Stimulated activated CD8-positive, alpha-beta memory T cell treated with anti-CD3 and anti-CD28 coated beads, Interleukin-2, amount 100 ng/mL, for 48 hours (primary cell): ENCODE results near the gene GRK4.
A peak's percentile ranks its signal among the peaks of the same experiment; 100 is the strongest.
"Not testable (repeated sequence)": the region's sequence is repeated elsewhere in the genome, so short reads cannot be mapped to it uniquely, and the experiment has no call there.

Experiments used
- DNase-seq, 2 donors: peaks; one replicate each; pipeline ENCODE4 v3.0.0-alpha.2; 2020; ENCODE audit warnings: low read depth in 2 of 2

The GRK4 gene

GRCh38 chr4:2963175-2963965, at the start of gene GRK4, which contains the start of gene NOP14:
Gene GRK4 (plus strand): TSS chr4:2963571. CDS start chr4:2964071, 500 bp downstream.
Gene NOP14 (minus strand): TSS chr4:2963406. CDS start chr4:2963319, 87 bp downstream.
- DNase-seq: peak; percentile 94 to 95

DNA sequence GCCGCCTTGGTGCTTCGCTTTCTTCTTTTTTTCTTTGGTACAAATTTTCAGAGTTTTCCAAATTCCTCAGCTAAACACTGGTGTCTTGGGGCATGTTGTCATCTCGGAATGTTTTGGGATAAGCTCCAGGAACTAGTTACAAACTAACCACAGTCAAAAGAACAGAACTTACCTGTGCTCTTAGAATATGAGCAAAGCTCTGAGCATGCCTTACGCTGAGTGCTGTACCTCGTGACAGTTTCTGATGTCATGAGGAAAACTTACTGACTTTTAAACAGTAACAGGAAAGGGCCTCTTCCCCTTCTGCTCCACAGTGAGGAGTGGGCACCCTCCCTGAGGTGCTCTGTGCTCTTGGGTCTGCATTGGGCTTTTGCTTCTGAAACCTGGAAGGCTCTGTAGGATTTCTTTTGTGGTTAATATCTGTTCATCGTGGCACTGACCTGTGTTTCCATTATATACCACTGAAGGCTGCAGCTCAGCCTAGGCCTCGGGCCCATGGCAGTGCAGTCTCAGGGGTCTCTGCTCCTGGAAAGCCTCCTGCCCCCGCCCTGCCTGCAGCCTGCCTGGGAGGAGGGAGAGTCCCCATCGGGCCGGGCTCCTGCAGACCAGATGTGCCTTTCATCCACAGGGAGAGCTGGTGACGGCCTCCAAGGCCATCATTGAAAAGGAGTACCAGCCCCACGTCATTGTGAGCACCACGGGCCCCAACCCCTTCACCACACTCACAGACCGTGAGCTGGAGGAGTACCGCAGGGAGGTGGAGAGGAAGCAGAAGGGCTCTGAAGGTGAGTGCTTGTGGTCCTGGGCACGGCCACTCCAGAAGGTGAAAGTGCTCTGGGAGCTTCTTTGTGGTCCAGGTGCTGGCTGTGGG, 48.9 kb upstream of the GRK4 start:
- no peak for DNase-seq

GRCh38 chr4:2915789-2916188, 47.6 kb upstream of the GRK4 start:
- no peak for DNase-seq

GRCh38 chr4:2916696-2917095, 46.7 kb upstream of the GRK4 start:
- DNase-seq: not testable (repeated sequence)

GRCh38 chr4:2918300-2918699, 45.1 kb upstream of the GRK4 start:
- DNase-seq: not testable (repeated sequence)

DNA sequence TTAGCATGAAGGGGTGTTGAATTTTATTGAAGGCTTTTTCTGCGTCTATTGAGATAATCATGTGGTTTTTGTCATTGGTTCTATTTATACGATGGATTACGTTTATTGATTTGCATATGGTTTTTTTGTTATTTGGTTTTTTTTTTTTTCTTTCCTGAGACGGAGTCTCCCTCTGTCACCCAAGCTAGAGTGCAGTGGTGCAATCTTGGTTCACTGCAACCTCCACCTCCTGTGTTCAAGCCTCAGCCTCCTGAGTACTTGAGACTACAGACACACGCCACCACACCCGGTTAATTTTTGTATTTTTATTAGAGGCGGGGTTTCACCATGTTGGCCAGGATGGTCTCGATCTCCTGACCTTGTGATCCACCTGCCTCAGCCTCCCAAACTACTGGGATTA, 44.7 kb upstream of the GRK4 start:
- DNase-seq: not testable (repeated sequence)

DNA sequence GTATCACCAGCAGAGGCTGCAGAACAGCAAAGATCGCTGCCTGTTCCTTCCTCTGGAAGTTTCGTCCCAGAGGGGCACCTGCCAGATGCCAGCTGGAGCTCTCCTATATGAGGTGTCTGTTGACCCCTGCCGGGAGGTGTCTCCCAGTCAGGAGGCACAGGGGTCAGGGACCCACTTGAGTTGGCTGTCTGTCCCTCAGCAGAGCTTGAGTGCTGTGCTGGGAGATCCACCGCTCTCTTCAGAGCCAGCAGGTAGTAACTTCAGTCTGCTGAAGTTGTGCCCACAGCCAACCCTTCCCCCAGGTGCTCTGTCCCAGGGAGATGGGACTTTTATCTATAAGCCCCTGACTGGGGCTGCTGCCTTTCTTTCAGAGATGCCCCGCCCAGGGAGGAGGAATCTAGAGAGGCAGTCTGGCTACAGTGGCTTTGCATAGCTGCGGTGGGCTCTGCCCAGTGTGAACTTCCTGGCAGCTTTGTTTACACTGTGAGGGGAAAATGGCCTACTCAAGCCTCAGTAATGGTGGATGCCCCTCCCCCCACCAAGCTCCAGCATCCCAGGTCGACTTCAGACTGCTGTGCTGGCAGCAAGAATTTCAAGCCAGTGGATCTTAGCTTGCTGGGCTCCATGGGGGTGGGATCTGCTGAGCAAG, 40.8 kb upstream of the GRK4 start:
- DNase-seq: not testable (repeated sequence)

GRCh38 chr4:2923141-2923551, 40.2 kb upstream of the GRK4 start:
- DNase-seq: no peak

GRCh38 chr4:2923668-2924173, 39.6 kb upstream of the GRK4 start:
- DNase-seq: no peak

DNA sequence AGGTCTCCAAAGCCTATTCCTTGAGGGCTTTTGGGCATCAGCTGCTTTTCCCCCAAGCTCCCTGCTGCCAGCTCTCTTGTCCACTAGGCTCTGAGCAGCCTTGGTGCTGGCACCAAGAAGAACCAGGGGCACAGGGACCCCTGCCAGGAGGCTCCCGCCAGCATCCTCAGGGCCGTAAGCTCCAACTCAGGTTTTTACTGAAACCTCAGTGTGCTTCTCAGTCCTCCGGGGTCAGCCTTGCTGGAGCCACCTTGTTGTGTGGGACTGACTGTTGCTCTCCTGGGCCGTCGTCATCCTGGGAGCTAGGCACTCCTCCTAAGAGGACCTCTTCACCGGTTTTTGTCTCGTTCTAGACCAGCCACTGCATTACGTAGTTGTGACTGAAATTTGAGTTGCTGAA, 39.1 kb upstream of the GRK4 start:
- DNase-seq: no peak

DNA sequence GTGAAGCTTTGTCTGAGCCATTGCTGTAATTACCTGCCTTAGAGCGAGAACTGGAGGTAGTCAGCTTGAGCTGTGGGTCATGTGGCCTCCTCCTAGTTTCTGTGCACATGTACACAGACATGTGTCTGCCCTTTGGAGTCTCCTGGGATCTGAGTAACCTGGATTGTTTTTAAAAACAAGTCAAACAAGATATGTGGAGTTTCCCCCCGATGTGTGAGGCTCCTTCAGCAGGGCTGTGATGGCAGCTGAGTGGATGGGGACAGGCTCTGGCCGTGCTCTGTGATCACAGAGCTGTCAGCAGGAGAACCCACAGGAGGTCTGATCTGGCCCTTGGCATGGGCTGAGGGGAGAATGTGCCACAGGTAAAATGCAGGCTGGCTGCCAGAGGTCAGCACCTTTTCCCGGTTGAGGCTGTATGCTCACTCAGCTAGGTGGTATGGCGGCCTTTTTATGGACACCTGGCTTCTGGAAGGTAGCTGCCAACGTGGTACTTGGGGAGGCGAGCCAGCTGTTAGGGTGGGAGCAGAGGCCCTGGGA, 38.5 kb upstream of the GRK4 start:
- no peak for DNase-seq

DNA sequence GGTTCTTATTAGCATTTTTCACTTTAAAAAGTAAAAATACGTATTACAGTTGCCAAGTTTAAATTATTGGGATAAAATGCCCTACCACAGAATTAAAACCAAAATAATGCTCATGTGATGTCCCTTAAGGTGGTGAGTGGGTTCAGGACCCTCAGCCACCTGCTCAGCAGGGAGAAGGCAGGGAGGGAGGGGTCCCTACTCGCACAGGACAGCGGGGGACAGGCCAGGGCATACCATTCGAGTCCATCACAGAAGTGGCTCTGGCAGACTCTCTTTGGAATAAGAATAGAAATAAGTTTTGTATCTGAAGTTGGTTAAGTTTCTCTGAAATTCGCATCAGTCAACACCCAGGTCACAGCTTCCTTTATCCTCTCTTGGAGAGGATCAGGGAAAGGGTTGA, 37.9 kb upstream of the GRK4 start:
- DNase-seq: no peak

DNA sequence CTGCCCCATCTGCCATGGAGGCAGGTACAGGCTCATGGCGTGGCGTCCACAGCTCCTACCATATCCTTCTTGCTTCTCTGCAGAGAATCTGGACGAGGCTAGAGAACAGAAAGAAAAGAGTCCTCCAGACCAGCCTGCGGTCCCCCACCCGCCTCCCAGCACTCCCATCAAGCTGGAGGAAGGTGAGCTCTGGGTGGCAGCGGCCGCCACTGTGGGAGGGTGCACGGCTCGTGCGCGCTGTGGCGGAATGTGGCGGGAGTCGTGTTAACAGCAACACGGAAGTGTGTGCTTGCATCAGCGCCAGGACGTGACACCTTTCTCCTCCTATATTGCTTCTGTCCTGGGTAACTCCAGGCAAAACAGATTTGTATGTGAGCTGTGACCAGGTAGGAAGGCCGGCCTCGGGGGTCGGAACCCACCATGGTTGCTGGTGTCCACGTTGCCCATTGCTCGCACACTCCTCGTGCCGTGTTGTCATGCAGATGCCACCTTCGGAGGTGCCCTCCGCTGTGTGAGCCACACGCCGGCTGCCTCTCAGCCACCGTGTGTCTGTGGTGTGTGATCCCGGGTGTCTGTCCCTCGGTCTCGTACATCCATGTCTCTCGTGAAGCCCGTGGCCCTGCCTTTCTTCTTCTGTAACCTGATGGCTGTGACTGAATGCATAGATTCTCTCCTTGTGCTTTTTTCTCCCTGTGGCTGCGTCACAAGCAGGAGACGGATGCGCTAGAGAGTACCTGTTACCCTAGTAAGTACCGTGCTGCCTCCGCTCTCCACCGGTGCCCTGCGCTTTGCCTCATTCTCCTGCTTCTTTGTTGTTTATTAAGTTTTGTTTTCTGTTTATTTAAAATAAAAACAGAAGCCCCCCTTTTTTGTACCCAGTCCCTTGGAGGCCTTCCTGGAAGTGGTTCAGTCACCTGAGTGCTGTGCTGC, 37.2 kb upstream of the GRK4 start:
- DNase-seq: no peak

GRCh38 chr4:2927016-2927695, 36.2 kb upstream of the GRK4 start:
- DNase-seq: no peak

DNA sequence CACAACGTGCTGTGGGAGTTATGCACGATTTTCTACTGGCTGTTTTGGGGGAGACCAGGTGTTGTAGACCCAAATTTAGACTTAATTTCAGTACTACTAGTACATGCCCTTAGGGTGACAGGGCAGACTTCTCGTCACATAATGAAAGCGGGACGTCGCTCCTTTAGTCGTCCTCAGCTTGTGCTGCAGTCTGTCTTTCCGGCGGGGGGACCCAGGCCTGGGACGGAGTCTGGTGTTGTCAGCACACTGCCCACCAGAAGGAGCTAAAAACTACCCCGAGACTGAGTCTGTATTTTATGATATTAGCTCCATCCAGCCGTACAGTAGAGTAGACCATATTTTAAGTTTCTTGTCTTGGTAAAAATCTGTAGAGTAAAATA, 35.7 kb upstream of the GRK4 start:
- no peak for DNase-seq

- DNase-seq: no peak
Observed at GRCh38 chr4:2928242-2929176, 34.9 kb upstream of the GRK4 start.

DNA sequence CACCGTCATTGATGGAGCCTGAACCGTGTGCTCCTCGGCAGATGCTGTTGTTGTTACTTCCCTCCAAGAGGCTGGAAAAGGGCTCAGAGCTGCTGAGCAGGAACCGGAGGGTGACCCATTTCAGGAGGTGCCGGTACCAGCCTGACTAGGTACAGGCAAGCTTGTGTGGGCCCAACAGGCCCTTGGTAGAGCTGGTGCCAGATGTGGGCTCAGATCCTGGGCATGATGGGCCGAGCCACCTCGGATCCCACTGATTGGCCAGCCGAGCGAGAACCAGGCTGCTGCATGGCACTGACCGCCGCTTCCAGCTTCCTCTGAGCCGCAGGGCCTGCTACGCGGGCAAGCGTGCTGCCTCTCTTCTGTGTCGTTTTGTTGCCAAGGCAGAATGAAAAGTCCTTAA, 33.9 kb upstream of the GRK4 start:
- no peak for DNase-seq

DNA sequence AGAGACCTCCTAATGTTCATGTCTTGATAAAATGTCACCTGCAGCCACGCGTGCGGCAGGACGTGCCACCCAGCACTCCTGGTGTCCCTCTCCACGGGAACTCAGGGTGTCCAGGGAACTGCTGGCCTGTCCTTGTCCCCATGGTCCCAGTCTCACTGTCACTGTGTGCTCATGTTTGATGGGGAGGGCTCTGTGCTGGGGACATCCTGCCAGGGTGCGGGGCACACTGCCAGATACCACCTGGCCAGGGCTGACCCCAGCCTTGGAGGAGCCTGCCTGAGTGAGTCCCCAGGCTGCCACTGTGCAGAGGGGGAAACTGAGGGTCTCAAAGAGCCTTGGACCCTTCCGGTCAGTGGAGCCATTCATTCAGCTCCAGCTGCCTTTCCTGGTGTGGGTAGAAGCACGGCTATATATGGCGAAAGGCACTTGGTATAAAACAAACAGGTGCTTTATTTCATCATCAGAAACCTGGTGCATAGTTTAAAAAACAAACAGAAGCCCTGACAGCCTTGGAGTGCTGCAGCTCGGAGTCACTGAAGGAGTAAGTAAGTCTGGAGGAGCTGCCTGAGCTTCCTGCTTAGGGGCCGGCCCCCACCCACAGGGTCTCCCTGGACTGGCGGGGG, 33.1 kb upstream of the GRK4 start:
- DNase-seq: no peak
